ENCODE measurements around the gene POLG. TPM values are rescaled to one million over a fixed set of nuclear protein-coding genes. Genes with fewer than 3 reads are reported as not detected.

POLG gene
- total and polyA plus RNA-seq, 2 of the 13 experiments (the other 11 are each of a cell fraction or from before 2014, with no cell fraction given): 26.6 to 35.5 TPM

- Histone ChIP-seq H3K9me3 (ENCODE audit: low read length) (no peaks in the 10 kb centered on the region), H3K27me3 (ENCODE audit: control insufficient read depth in 1 of 2, insufficient read depth in 2 of 2, low read length in 2 of 2) (peaks cover 1 to 61% of the 10 kb centered on the region in 2 experiments; a peak in 4 of 5 replicates), H3K4me3 (replicated peaks in 1 of 3; ENCODE audit: insufficient read depth in 1 of 3, low read depth in 2 of 3, low read length in 3 of 3) (no peak overlapping the region), H3K79me2 (ENCODE audit: insufficient read depth, low read length) (no peaks in the 10 kb centered on the region), H3K4me2 (ENCODE audit: low read depth, low read length) (no peak overlapping the region), H2AFZ (ENCODE audit: low read length) (no peak overlapping the region), H3K9ac (ENCODE audit: insufficient read depth, low read depth, low read length) (no peak overlapping the region), H3K4me1 (ENCODE audit: insufficient read depth, low read length) (no peaks in the 10 kb centered on the region), H3K36me3 (replicated peaks in 1 of 2; ENCODE audit: control insufficient read depth in 1 of 2, insufficient read depth in 2 of 2, low read length in 2 of 2) (no peaks in the 10 kb centered on the region), H3K27ac (ENCODE audit: extremely low read length, insufficient read depth, low read length) (no peak overlapping the region), H4K20me1 (ENCODE audit: insufficient read depth, low read length) (no peaks in the 10 kb centered on the region; the same call in 1 of the 2 replicates)
- 18% methylated on average over 1 of the region's 4 CpGs for WGBS (ENCODE audit: low lambda C conversion rate)
- TF ChIP-seq ZNF207 (IDR thresholded peaks at IDR 0.05; ENCODE audit: borderline replicate concordance) (no peak), CCDC6 (CRISPR knock-in tag; IDR thresholded peaks at IDR 0.05) (no peak)
- intact Hi-C loops (cut with micrococcal nuclease; ENCODE audit: unreplicated experiment): no loop called here
- ATAC-seq (peak; percentile 25; the same call in 1 of the 3 replicates), DNase-seq (ENCODE audit: low spot score) (no peak), FAIRE-seq (no peak)
- POLR2A ChIA-PET: no interaction called here
- BruUV-seq (replicated peaks): no TSS peak
- CTCF ChIA-PET (ENCODE audit: low intra/inter-chr PET ratio, low total read pairs): no interaction called here
- in situ Hi-C loops (cut with HindIII; ENCODE audit: extremely low pct_ligation_motif_present, low pct_unique_long_range_greater_than_20kb): no loop called here
These were observed 17.9 kb upstream of the POLG start for GRCh38 chr15:89352476-89352875.

- FAIRE-seq: no peak
- H2AFZ ChIP-seq (ENCODE audit: low read length): no peak overlapping the region
- DNase-seq (ENCODE audit: low spot score): no peak
- no peak for TF ChIP-seq ZNF274 (CRISPR knock-in tag; IDR thresholded peaks at IDR 0.05)
- TF ChIP-seq SALL1 (CRISPR knock-in tag; IDR thresholded peaks at IDR 0.05): no peak
- TF ChIP-seq GABPA (IDR thresholded peaks at IDR 0.05; ENCODE audit: low read depth, low read length): no peak
- no peak for TF ChIP-seq GABPA (CRISPR knock-in tag; IDR thresholded peaks at IDR 0.05; ENCODE audit: low read depth)
- TF ChIP-seq GPN1 (CRISPR knock-in tag; IDR thresholded peaks at IDR 0.05; ENCODE audit: borderline replicate concordance): no peak
- no peak for TF ChIP-seq DR1 (CRISPR knock-in tag; IDR thresholded peaks at IDR 0.05)
- TF ChIP-seq EP300 (IDR thresholded peaks at IDR 0.05; ENCODE audit: low read depth in 2 of 2, low read length in 2 of 2): no peak
- TF ChIP-seq EP300 (CRISPR knock-in tag; IDR thresholded peaks at IDR 0.05; ENCODE audit: borderline replicate concordance): no peak
- no peak for TF ChIP-seq HDAC6 (IDR thresholded peaks at IDR 0.05; ENCODE audit: low read depth, low read length)
- ATAC-seq: no peak
- H3K9me3 ChIP-seq (ENCODE audit: low read length): no peaks in the 10 kb centered on the region
- intact Hi-C loops (cut with micrococcal nuclease; ENCODE audit: unreplicated experiment) (no loop called here), in situ Hi-C loops (cut with HindIII; ENCODE audit: extremely low pct_ligation_motif_present, low pct_unique_long_range_greater_than_20kb) (no loop called here)
- no TSS peak for BruUV-seq (replicated peaks)
- H3K27ac ChIP-seq (ENCODE audit: extremely low read length, insufficient read depth, low read length): no peak overlapping the region
- H3K4me2 ChIP-seq (ENCODE audit: low read depth, low read length): no peak overlapping the region
- H3K27me3 ChIP-seq (ENCODE audit: control insufficient read depth in 1 of 2, insufficient read depth in 2 of 2, low read length in 2 of 2): peaks cover 1 to 56% of the 10 kb centered on the region in 2 experiments; a peak in 4 of 5 replicates
- ChIA-PET CTCF (ENCODE audit: low intra/inter-chr PET ratio, low total read pairs) (no interaction called here), POLR2A (no interaction called here)
- no peak overlapping the region for H3K4me3 ChIP-seq (replicated peaks in 1 of 3; ENCODE audit: insufficient read depth in 1 of 3, low read depth in 2 of 3, low read length in 3 of 3)
- H3K9ac ChIP-seq (ENCODE audit: insufficient read depth, low read depth, low read length): no peak overlapping the region
- WGBS (ENCODE audit: low lambda C conversion rate): 1% methylated on average over 5 of the region's 5 CpGs
- no peaks in the 10 kb centered on the region for H4K20me1 ChIP-seq (ENCODE audit: insufficient read depth, low read length)
- no peaks in the 10 kb centered on the region for H3K79me2 ChIP-seq (ENCODE audit: insufficient read depth, low read length)
- H3K36me3 ChIP-seq (replicated peaks in 1 of 2; ENCODE audit: control insufficient read depth in 1 of 2, insufficient read depth in 2 of 2, low read length in 2 of 2): no peaks in the 10 kb centered on the region
- H3K4me1 ChIP-seq (ENCODE audit: insufficient read depth, low read length): no peaks in the 10 kb centered on the region
These were observed 14.6 kb upstream of the POLG start for GRCh38 chr15:89349206-89349558.

All from HepG2 (cell line).